ENCODE results near the gene FHL3. TPM values are rescaled to one million over a fixed set of nuclear protein-coding genes. Genes with fewer than 3 reads are reported as not detected.

FHL3 gene
- total and polyA plus RNA-seq, 2 of the 8 experiments (the other 6 are each of a cell fraction or from before 2014, with no cell fraction given), result 14.3 to 35.6 TPM

GRCh38 chr1:37998089-37998808, 7.1 kb downstream of the FHL3 start:
- no peak overlapping the region for H4K91ac ChIP-seq (replicated peaks; ENCODE audit: insufficient read length, low read length)
- no peak overlapping the region for H3K18ac ChIP-seq (ENCODE audit: extremely low read depth, low read length)
- no peak overlapping the region for H3K4me2 ChIP-seq (ENCODE audit: insufficient read depth in 1 of 2, low read depth in 2 of 2, low read length in 2 of 2)
- H2AFZ ChIP-seq (ENCODE audit: low read length), result no peak overlapping the region
- H2BK20ac ChIP-seq (ENCODE audit: low read length), result no peak overlapping the region
- H3K14ac ChIP-seq (ENCODE audit: insufficient read length), result no peak overlapping the region
- H3K9me3 ChIP-seq (ENCODE audit: insufficient read depth in 2 of 2, low read depth in 1 of 2, low read length in 1 of 2), result no peaks in the 10 kb centered on the region
- H3K4me3 ChIP-seq (ENCODE audit: extremely low read depth in 1 of 4, insufficient read depth in 2 of 4, low read depth in 3 of 4, low read length in 4 of 4), result no peak overlapping the region
- 92% methylated on average over 9 of the region's 9 CpGs; no CpG with 5 or more reads in 1 of the 2 experiments for WGBS, 2 experiments (ENCODE audit: extremely low coverage in 1 of 2, insufficient coverage in 1 of 2, insufficient read length in 1 of 2, insufficient replicate concordance in 2 of 2, low coverage in 1 of 2, low lambda C conversion rate in 2 of 2, missing lambda C conversion rate in 1 of 2)
- H3K79me2 ChIP-seq (ENCODE audit: control insufficient read depth in 1 of 2, insufficient read depth in 2 of 2, low read length in 2 of 2), result peaks cover 0 to 5% of the 10 kb centered on the region in 2 experiments; a peak in 2 of 4 replicates
- 0 out of 2 replicates have a peak, but pooled peaks cover 1% of the 10 kb centered on the region for H3K79me1 ChIP-seq (ENCODE audit: low read depth, low read length)
- no peak for TF ChIP-seq GTF2F1 (IDR thresholded peaks at IDR 0.05; ENCODE audit: borderline replicate concordance, low read depth, low read length)
- no peak for TF ChIP-seq EZH2 (IDR thresholded peaks at IDR 0.05; ENCODE audit: low read depth, low read length, severe bottlenecking)
- no peak for TF ChIP-seq KDM1A (IDR thresholded peaks at IDR 0.05; ENCODE audit: borderline replicate concordance, low read length)
- no peak for TF ChIP-seq TEAD4 (IDR thresholded peaks at IDR 0.05; ENCODE audit: low read depth, low read length)
- no peak for TF ChIP-seq CTBP2 (IDR thresholded peaks at IDR 0.05; ENCODE audit: borderline replicate concordance, insufficient read depth, insufficient read length, low read length)
- H4K8ac ChIP-seq (ENCODE audit: extremely low read depth, insufficient read depth, low read length), result no peak overlapping the region
- DNase-seq (ENCODE audit: low read depth in 1 of 2, low spot score in 2 of 2), result no peak
- no peak overlapping the region for H2AK5ac ChIP-seq (ENCODE audit: low read depth, low read length)
- no peak overlapping the region for H3K4ac ChIP-seq (replicated peaks; ENCODE audit: insufficient read length, low read depth, low read length)
- H3K36me3 ChIP-seq (ENCODE audit: control insufficient read depth in 2 of 4, insufficient read depth in 4 of 4, low read length in 3 of 4), result peaks cover 0 to 17% (median 5%) of the 10 kb centered on the region in 4 experiments; a peak in 5 of 8 replicates
- H3K27ac ChIP-seq (ENCODE audit: low read depth, low read length), result no peak overlapping the region
- H3K4me1 ChIP-seq (replicated peaks in 1 of 4; ENCODE audit: control insufficient read depth in 3 of 4, insufficient read depth in 4 of 4, low read length in 3 of 4), result peaks cover 5 to 40% (median 32%) of the 10 kb centered on the region in 4 experiments
- no peak overlapping the region for H2BK15ac ChIP-seq (ENCODE audit: low read length)
- no peak overlapping the region for H3K23ac ChIP-seq (ENCODE audit: insufficient read length)
- H4K20me1 ChIP-seq (replicated peaks in 1 of 2; ENCODE audit: control insufficient read depth in 1 of 2, insufficient read depth in 2 of 2, low read length in 2 of 2), result no peaks in the 10 kb centered on the region
- no peak overlapping the region for H4K5ac ChIP-seq (ENCODE audit: insufficient read length, low read depth, low read length)
- H3K9ac ChIP-seq (replicated peaks in 1 of 4; ENCODE audit: extremely low read depth in 1 of 4, low read depth in 3 of 4, low read length in 3 of 4), result no peak overlapping the region
- CTCF ChIA-PET (ENCODE audit: partially characterized antibody), result interaction anchor here (0.9 to 14.7 kb wide), 3 partner anchors 18 to 505 kb away, joined by 3 to 211 read pairs (median 3); partner anchors contain the start of gene UTP11
- no peaks in the 10 kb centered on the region; a peak in 1 of 7 replicates for H3K27me3 ChIP-seq (replicated peaks in 1 of 4; ENCODE audit: control insufficient read depth in 3 of 4, extremely low read depth in 1 of 4, insufficient read depth in 3 of 4, low read length in 3 of 4)
- no peak overlapping the region for H2BK120ac ChIP-seq (replicated peaks; ENCODE audit: low read depth, low read length)
- FAIRE-seq, result no peak
- POLR2A ChIA-PET (ENCODE audit: partially characterized antibody), result interaction anchor here (1.0 to 4.7 kb wide), 3 partner anchors 8 to 15 kb away, joined by 5 to 28 read pairs (median 17); partner anchors contain the start of genes SF3A3 and UTP11
- no peak overlapping the region for H3K56ac ChIP-seq (replicated peaks; ENCODE audit: insufficient read length, low read depth, low read length)
- peaks cover 2% of the 10 kb centered on the region for H3K23me2 ChIP-seq (ENCODE audit: low read depth, low read length)
- 0 out of 2 replicates have a peak overlapping the region, but pooled peaks have one; percentile 13 for H2BK12ac ChIP-seq (ENCODE audit: low read depth, low read length)
- no peak overlapping the region for H2BK5ac ChIP-seq (ENCODE audit: low read depth, low read length)
